Measurements from ENCODE around the gene ADGRD1. TPM values are rescaled to one million over a fixed set of nuclear protein-coding genes. Genes with fewer than 3 reads are reported as not detected.
"Not testable (repeated sequence)": the region's sequence is repeated elsewhere in the genome, so short reads cannot be mapped to it uniquely, and the experiment has no call there.

The ADGRD1 gene
- polyA plus RNA-seq, 10 donors = 7.9 to 15.7 (median 12.0) TPM

GRCh38 chr12:131070668-131071067 lies 117.0 kb downstream of the ADGRD1 start:
- DNase-seq = not testable (repeated sequence)

- not testable (repeated sequence) for DNase-seq
Measured at GRCh38 chr12:131071234-131071820, 117.6 kb downstream of the ADGRD1 start.

- not testable (repeated sequence) for DNase-seq
Measured at GRCh38 chr12:131071950-131072349, 118.2 kb downstream of the ADGRD1 start.

- DNase-seq = no peak
Measured at GRCh38 chr12:131072451-131073230, 118.9 kb downstream of the ADGRD1 start.

- DNase-seq = peak; percentile 34 to 82 (median 71)
Measured at GRCh38 chr12:131074221-131075083, 120.7 kb downstream of the ADGRD1 start.

- no peak for DNase-seq
Measured at GRCh38 chr12:131075194-131075593, 121.5 kb downstream of the ADGRD1 start.

- DNase-seq = no peak
Measured at GRCh38 chr12:131075611-131076010, 121.9 kb downstream of the ADGRD1 start.

GRCh38 chr12:131076296-131076695 lies 122.6 kb downstream of the ADGRD1 start:
- DNase-seq = no peak

GRCh38 chr12:131076791-131077747 lies 123.4 kb downstream of the ADGRD1 start:
- no peak for DNase-seq

GRCh38 chr12:131077931-131078391 lies 124.3 kb downstream of the ADGRD1 start:
- DNase-seq = no peak

- DNase-seq = no peak
Measured at GRCh38 chr12:131082290-131083194, 128.8 kb downstream of the ADGRD1 start.

GRCh38 chr12:131084341-131085011 lies 130.8 kb downstream of the ADGRD1 start:
- DNase-seq = no peak

GRCh38 chr12:131085125-131085815 lies 131.6 kb downstream of the ADGRD1 start:
- no peak for DNase-seq

- no peak for DNase-seq
Measured at GRCh38 chr12:131085816-131086591, 132.3 kb downstream of the ADGRD1 start.

GRCh38 chr12:131087302-131087818 lies 133.7 kb downstream of the ADGRD1 start:
- no peak for DNase-seq

GRCh38 chr12:131087991-131088700 lies 134.4 kb downstream of the ADGRD1 start:
- no peak for DNase-seq

All from muscle of back (tissue), 11 donors.